Erythroblast (primary cell): ENCODE data around the gene CHD9.
A peak's percentile ranks its signal among the peaks of the same experiment; 100 is the strongest.
"Not testable (repeated sequence)": the region's sequence is repeated elsewhere in the genome, so short reads cannot be mapped to it uniquely, and the experiment has no call there.

ENCODE experiments used
- DNase-seq, 2 experiments: peaks; one replicate each; lab custom pipeline; 2025; lab: John Stamatoyannopoulos, UW
- GATA1 ChIP-seq: IDR thresholded peaks from 2 replicates; pipeline ENCODE4 v1.6.1; 2011; ENCODE audit warnings: low read depth, mild to moderate bottlenecking, control low read depth, low read length, moderate library complexity
- POLR2A ChIP-seq: IDR thresholded peaks from 2 replicates; pipeline ENCODE4 v1.6.1; 2011; ENCODE audit warnings: mild to moderate bottlenecking, low read length

Gene CHD9

DNA sequence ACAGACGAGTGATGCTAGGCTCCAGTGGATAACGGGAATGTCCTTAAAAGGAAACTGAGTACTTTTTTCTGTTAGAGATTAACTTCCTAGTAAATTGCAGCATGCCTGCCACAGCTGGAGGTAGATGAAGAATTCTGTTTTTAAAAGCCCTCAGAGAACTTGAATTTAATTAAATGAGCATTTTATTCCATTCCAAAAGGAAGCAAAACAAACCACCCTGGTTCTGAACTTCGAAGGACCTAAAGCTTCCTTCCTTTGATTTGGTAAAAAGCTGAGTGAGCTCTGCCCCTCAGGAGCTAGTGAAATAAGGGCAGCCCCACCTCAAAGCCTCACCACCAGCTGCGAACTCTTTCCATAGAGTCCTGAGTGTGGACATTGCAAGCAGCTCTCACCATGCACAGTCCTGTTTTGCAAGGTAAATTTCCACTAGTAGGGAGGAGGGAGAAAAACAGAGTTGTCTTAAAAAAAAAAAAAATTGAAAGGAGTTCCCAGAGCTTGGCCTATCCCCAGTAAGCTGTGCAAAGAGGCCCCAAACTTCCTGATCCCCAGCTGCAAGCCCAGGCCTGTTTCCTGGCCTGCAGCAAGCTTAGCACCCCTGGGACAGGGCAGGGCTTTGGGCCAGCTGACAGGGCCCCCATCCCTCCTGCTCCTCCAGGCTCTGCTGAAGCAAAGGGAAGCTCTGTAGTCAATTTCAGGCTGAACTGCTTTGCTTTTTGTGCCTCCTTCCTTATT lies 13.3 kb upstream of the CHD9 start:
- DNase-seq = no peak
- TF ChIP-seq GATA1 = no peak
- no peak for TF ChIP-seq POLR2A

DNA sequence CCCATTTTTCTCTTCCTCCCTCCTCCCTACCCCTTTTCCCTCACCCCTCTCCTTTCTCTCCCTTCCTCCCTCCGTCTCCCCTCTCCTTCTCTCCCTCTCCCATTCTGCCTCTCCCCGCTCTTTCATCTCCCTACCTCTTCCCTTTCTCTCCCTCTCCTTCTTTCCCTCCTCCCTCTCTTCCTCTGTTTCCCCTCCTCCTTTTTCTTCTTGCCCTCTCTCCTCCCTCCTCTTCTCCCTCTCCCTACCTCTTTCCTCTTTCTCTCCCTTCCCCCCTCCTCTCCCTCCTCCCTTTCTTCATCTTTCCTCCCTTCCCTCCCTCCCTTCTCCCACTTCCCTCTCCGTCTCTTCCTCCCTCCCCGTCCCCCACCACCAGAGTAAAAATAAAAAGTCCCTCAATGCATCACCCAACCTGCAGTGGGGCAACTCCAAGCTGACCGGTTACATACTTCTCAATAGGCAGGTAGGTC lies 12.5 kb upstream of the CHD9 start:
- no peak for TF ChIP-seq POLR2A
- no peak for TF ChIP-seq GATA1

DNA sequence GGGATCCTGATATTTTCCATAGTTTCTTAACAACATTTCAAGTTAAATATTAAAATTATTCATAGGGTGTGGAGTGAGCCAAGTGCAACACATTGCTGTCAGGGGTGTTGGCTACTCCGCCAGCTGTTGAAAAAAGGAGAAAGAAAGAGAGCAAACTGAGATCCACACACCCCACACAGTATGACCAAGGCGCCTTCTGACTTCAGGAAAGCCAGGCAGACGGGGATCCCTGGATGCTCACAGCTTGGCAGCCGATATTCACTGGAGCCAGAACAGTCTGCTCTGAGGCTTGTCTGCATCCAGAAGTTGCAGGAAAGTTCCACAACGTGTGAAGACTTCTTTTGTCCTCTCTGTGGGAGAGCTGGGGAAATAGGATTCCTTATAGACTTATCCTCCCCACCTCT lies 11.4 kb upstream of the CHD9 start:
- TF ChIP-seq GATA1 = no peak
- TF ChIP-seq POLR2A = no peak
- no peak for DNase-seq

More for the DNA sequence above, 12.5 kb upstream of the CHD9 start:
- no peak for DNase-seq

- TF ChIP-seq GATA1 (no peak), POLR2A (no peak)
- no peak for DNase-seq
Observed at GRCh38 chr16:53043986-53044601, 10.7 kb upstream of the CHD9 start.

- no peak for TF ChIP-seq GATA1
- no peak for TF ChIP-seq POLR2A
- no peak for DNase-seq
Observed at GRCh38 chr16:53045341-53046220, 9.2 kb upstream of the CHD9 start.

- DNase-seq = not testable (repeated sequence)
Observed at GRCh38 chr16:53047515-53047914, 7.3 kb upstream of the CHD9 start.

- TF ChIP-seq GATA1 (no peak), POLR2A (no peak)
- no peak for DNase-seq
Observed at GRCh38 chr16:53048139-53048915, 6.5 kb upstream of the CHD9 start.

- not testable (repeated sequence) for DNase-seq
Observed at GRCh38 chr16:53051255-53051654, 3.5 kb upstream of the CHD9 start.

DNA sequence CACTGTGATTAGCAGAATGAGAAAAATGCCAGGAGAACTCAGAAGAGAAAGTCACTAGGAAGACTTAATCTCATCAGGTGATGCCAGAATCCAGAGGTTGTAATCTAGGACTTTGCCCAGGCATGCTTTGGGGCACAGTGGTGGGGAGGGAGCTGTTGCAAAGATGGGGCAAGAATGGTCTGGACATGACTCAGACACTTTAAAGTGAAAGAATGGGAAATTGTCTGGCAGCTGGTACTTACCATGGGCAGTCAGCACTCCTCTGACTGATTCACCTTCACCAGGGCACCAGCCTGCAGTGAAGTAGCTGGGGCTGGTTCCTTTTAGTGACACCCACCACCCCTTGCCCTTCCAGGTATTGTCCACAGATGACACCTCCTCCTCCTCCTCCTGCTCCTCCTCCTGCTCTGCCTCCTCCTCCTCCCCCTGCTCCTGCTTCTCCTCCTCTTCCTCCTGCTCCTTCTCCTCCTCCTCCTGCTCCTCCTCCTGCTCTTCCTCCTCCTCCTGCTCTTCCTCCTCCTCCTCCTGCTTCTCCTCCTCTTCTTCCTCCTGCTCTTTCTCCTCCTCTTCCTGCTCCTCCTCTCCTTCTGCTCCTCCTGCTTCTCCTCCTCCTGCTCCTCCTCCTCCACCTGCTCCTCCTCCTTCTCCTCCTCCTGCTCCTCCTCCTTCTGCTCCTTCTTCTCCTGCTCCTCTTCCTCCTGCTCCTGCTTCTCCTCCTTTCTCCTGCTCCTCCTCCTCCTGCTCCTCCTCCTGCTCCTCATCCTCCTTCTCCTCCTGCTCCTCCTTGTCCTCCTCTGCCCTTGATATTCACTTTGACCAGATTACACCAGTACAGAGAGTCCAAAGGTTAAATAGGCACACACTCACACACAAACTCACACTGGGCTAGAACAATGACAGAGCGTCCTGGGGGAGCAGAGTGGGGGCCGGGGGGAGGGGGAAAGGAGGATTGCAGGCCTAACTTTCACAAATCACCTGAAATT lies 2.0 kb upstream of the CHD9 start, which contains the start of gene CHD9NB:
Gene CHD9NB, minus strand, starts transcription at position 379 of the 983 bp plus-strand sequence. CDS start 8,739 bp downstream, outside the sequence.
- TF ChIP-seq POLR2A = peak; percentile 26
- no peak for TF ChIP-seq GATA1
- DNase-seq = peak; percentile 15 to 40

GRCh38 chr16:53053967-53054669 lies 673 bp upstream of the CHD9 start:
- no peak for TF ChIP-seq GATA1
- peak; percentile 61 to 76 for DNase-seq

GRCh38 chr16:53055541-53056391 lies 975 bp downstream of the CHD9 start:
- peak; percentile 66 to 75 for DNase-seq

More at GRCh38 chr16:53055541-53056391, 975 bp downstream of the CHD9 start:
- TF ChIP-seq GATA1 (no peak), POLR2A (no peak)
